ENCODE measurements around the gene DCANP1.
A peak's percentile ranks its signal among the peaks of the same experiment; 100 is the strongest.

Gene DCANP1

DNA sequence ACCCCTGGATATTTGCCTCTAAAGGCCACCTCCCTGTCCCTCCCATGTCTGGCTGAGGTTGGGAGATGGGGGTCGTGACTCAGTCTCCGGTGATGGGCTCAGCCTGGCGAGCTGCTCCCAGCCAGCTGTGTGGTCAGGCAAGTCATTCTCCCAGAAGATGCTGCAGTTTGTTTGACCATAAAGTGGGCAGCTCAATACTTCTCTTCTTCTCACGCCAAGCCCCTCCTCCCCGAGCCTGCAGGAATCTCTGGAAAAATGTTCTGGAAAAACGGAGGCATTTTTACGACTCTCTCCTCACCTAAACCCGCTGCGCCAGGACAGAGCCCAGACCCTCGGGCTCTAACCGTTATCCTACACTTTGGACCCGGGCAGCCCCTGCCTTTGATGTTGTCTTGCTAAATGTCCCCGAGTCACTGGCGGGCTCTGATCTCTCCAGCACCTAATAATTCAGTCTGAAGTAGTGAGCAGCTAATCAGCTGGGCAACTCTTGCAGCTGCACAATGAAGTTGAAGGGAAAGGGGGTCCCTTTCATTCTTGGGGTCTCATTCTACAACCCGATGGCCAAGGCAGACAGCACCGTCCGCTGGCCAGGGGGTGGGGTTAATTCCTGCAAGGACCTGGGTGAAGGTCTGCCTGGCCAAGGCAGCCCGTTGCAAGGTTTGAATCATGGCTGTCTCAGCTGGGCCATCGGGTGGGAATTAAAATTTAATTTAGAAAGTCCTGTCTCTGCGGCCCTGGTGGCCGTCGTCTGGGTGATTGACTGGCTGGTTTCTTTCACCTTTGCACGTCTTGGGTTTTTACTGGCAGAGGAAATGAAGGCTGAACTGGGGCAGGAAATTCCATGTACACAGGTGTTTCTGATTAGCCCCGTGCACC, 12.3 kb downstream of the DCANP1 start:
- Mint-ChIP-seq H3K9me3 (no peaks in the 10 kb centered on the region), H3K27me3 (peaks cover 2% of the 10 kb centered on the region), H3K36me3 (ENCODE audit: low read depth) (no peaks in the 10 kb centered on the region), H3K4me1 (no peaks in the 10 kb centered on the region), H3K4me3 (no peak overlapping the region), H3K27ac (no peak overlapping the region)
- DNase-seq (no peak), ATAC-seq (no peak)

GRCh38 chr5:135433681-135434426, 13.3 kb downstream of the DCANP1 start:
- no peak for ATAC-seq
- Mint-ChIP-seq H3K27ac (no peak overlapping the region), H3K9me3 (peaks cover 2% of the 10 kb centered on the region), H3K4me3 (no peak overlapping the region), H3K27me3 (peaks cover 2% of the 10 kb centered on the region), H3K36me3 (ENCODE audit: low read depth) (no peaks in the 10 kb centered on the region), H3K4me1 (no peaks in the 10 kb centered on the region)
- no peak for DNase-seq

DNA sequence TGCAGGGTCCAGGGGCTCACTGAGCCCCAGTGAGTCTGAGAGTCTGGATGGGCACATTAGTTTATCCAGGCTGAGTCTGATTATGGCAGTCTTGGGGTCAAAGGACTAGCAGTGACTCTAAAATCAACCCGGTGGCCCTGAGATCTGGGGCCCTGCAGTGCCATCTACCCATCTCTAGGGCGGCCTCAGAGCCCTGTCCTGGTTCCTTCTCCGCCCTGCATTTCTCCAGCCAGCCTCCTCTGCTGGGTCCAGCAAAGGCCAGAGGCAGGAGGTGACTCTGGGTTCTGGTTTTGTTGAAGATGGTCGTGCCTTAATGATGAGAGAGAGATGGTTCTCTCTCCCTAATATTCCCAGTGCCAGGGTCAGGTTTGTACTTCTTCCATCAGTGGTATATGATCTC, 15.0 kb downstream of the DCANP1 start:
- peaks cover 4% of the 10 kb centered on the region for H3K27me3 Mint-ChIP-seq
- peaks cover 7% of the 10 kb centered on the region for H3K9me3 Mint-ChIP-seq
- no peak for DNase-seq
- no peaks in the 10 kb centered on the region for H3K4me1 Mint-ChIP-seq
- no peak overlapping the region for H3K27ac Mint-ChIP-seq
- no peaks in the 10 kb centered on the region for H3K36me3 Mint-ChIP-seq (ENCODE audit: low read depth)
- no peak for ATAC-seq
- no peak overlapping the region for H3K4me3 Mint-ChIP-seq

DNA sequence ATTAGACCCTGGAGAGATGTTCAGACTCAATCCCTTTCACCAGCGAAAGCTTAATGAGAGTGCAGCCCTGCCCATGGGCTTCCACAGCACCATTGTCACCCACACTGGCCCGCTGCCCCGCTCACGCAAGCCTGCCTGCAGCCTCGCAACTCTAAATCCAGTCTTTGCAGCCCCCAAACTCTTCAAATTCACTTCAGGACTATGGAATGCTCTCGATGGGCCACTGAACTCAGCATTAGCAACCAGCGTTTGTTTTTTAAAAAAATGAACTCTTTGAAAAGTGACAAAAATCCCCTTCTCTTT, 17.1 kb downstream of the DCANP1 start:
- H3K4me3 Mint-ChIP-seq, result no peak overlapping the region
- peaks cover 2% of the 10 kb centered on the region for H3K4me1 Mint-ChIP-seq
- H3K9me3 Mint-ChIP-seq, result peaks cover 7% of the 10 kb centered on the region
- no peaks in the 10 kb centered on the region for H3K36me3 Mint-ChIP-seq (ENCODE audit: low read depth)
- DNase-seq, result no peak
- ATAC-seq, result no peak
- H3K27me3 Mint-ChIP-seq, result peaks cover 4% of the 10 kb centered on the region
- H3K27ac Mint-ChIP-seq, result no peak overlapping the region

DNA sequence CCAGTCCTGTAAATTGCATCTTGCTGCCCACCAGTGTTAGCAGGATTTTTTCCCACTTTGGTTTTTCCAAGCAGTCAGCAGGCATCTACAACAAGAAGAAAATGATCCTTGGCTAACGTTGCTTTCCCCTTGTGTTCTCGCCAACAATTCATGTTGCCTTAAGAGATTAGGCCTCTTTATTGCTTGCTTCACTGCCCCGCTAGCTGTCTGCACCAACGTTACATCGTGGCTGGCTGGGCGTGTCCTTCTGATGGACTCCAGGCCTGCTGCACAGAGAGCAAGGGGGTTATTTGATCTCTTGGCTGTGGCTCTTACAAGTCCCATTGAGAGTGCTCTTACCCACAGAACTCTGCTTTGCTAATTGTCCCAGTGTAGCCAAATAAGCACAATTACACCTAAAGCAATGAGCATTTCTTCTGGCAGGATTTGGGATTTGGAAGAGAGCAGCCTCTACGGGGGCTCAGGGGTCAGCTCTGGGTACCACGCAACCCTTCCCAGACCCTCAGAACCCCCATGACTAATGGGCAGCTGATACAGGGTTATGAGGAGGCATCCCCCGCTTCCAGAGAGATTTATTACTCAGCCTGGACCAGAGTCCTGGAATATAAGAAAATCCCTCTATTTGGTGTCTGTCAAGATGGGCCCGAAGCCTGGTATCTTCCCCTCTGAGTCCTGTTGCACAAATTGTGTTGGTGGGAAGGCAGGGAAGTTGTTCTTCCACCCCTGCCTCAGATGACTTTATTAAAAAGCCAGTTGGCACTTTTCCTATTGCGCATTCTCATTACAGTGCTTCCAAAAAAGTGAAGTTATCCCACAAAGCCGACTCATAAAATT, 17.6 kb downstream of the DCANP1 start:
- Mint-ChIP-seq H3K4me1 (peaks cover 2% of the 10 kb centered on the region), H3K36me3 (ENCODE audit: low read depth) (no peaks in the 10 kb centered on the region), H3K9me3 (peaks cover 7% of the 10 kb centered on the region), H3K27me3 (peaks cover 4% of the 10 kb centered on the region), H3K27ac (no peak overlapping the region), H3K4me3 (no peak overlapping the region)
- ATAC-seq (no peak), DNase-seq (no peak)

GRCh38 chr5:135428586-135428985, 18.6 kb downstream of the DCANP1 start:
- DNase-seq (no peak), ATAC-seq (no peak)
- Mint-ChIP-seq H3K36me3 (ENCODE audit: low read depth) (no peaks in the 10 kb centered on the region), H3K9me3 (peaks cover 7% of the 10 kb centered on the region), H3K4me1 (peaks cover 2% of the 10 kb centered on the region), H3K27me3 (peaks cover 4% of the 10 kb centered on the region), H3K4me3 (no peak overlapping the region), H3K27ac (no peak overlapping the region)

GRCh38 chr5:135426102-135427082, 20.8 kb downstream of the DCANP1 start:
- Mint-ChIP-seq H3K4me3 (no peak overlapping the region), H3K27ac (no peak overlapping the region), H3K9me3 (peaks cover 7% of the 10 kb centered on the region), H3K4me1 (peaks cover 2% of the 10 kb centered on the region), H3K36me3 (ENCODE audit: low read depth) (no peaks in the 10 kb centered on the region), H3K27me3 (peaks cover 6% of the 10 kb centered on the region)
- ATAC-seq (peak; percentile 83), DNase-seq (no peak)

DNA sequence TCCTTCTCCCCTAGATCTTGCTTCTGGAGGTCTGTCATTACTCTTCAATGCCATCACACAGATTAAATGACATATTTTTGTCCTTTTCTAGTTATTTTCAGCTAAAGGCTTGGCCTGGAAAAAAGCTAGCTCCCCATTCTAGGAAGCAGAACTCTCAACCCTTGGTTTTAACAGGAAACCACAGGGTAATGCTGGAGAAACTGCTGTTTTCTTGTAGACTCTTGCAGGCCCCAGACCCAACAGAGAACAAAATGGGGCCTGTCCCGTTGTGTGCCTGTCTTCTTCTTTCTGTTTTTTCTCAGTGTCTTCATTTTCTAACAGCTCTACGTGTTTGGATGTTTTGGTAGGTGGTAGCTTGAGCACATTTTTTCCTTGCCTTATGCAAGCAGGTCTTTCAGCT, 21.5 kb downstream of the DCANP1 start:
- no peak for DNase-seq
- H3K4me3 Mint-ChIP-seq, result no peak overlapping the region
- no peak for ATAC-seq
- H3K27me3 Mint-ChIP-seq, result peaks cover 10% of the 10 kb centered on the region
- no peaks in the 10 kb centered on the region for H3K36me3 Mint-ChIP-seq (ENCODE audit: low read depth)
- H3K9me3 Mint-ChIP-seq, result peaks cover 7% of the 10 kb centered on the region
- no peak overlapping the region for H3K27ac Mint-ChIP-seq
- peaks cover 2% of the 10 kb centered on the region for H3K4me1 Mint-ChIP-seq

DNA sequence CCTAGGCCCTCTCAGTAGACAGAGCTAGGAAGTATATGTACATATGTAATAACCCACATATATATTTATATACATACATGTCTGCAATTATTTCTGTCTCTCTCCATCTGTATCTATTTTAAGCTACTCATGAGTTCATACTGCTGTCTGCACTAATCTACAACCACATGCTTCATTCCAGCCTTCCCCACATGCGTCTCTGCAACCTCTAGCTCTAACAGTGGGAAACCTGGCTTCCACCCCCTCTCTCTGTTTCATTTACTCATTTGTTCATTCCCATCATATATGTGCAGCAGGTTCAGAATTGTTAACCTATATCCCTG, 23.3 kb downstream of the DCANP1 start:
- Mint-ChIP-seq H3K27ac (no peak overlapping the region), H3K4me1 (peaks cover 2% of the 10 kb centered on the region), H3K27me3 (peaks cover 22% of the 10 kb centered on the region), H3K4me3 (no peak overlapping the region), H3K36me3 (ENCODE audit: low read depth) (peaks cover 4% of the 10 kb centered on the region), H3K9me3 (peaks cover 12% of the 10 kb centered on the region)
- no peak for DNase-seq
- ATAC-seq, result no peak

DNA sequence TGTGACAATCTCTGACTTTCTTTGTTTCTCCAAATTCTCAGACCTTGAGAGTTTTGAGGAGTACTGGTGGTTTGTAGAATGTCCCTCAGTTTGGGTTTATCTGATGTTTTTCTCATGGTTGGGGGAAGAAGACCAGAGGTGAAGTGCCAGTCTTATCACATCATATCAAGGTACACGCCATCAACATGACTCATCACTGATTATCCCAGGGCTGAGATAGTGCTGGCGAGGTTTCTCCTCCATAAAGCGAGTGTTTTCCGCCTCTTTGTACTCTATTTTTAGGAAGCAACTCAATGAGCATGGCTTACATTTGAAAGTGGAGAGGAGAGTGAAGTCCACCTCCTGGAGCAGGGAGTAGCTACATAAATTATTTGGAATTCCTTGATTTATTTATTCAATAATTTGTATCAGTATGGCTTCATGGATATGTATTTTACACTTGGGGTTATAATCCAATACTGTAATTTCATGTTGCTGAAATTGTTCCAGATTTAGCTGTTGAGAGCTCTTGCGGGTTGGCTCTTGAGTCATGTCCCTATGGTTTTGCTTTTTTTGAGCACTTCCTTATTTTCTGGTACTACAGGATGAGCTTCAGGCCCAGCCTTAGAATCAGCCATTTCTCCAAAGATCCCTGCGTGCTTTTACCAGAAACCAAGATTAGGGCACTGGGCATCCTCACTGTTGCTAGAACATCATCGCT, 23.9 kb downstream of the DCANP1 start:
- Mint-ChIP-seq H3K4me1 (peaks cover 2% of the 10 kb centered on the region), H3K9me3 (peaks cover 7% of the 10 kb centered on the region), H3K36me3 (ENCODE audit: low read depth) (peaks cover 4% of the 10 kb centered on the region), H3K27me3 (peaks cover 26% of the 10 kb centered on the region), H3K27ac (no peak overlapping the region), H3K4me3 (no peak overlapping the region)
- ATAC-seq (no peak), DNase-seq (no peak)

DNA sequence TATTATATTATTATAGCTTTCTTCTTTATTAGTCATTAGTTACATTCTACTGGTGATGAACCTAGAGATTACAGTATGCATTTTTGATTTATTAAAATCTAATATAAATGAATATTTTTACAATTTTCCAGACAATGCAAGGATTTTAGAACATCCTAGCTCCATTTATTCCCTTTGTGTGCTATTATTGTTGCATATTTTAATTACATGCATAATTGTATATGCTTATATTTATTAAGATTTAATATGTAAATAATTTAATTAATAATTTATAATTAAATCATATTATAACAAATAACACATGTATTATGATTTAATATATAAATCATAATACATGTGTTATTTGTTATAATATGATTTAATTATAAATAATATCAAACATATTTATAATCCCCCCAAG, 24.7 kb downstream of the DCANP1 start:
- peaks cover 4% of the 10 kb centered on the region for H3K36me3 Mint-ChIP-seq (ENCODE audit: low read depth)
- H3K4me3 Mint-ChIP-seq, result no peak overlapping the region
- H3K27ac Mint-ChIP-seq, result no peak overlapping the region
- peaks cover 7% of the 10 kb centered on the region for H3K9me3 Mint-ChIP-seq
- peaks cover 2% of the 10 kb centered on the region for H3K4me1 Mint-ChIP-seq
- DNase-seq, result no peak
- ATAC-seq, result no peak
- H3K27me3 Mint-ChIP-seq, result peaks cover 28% of the 10 kb centered on the region

DNA sequence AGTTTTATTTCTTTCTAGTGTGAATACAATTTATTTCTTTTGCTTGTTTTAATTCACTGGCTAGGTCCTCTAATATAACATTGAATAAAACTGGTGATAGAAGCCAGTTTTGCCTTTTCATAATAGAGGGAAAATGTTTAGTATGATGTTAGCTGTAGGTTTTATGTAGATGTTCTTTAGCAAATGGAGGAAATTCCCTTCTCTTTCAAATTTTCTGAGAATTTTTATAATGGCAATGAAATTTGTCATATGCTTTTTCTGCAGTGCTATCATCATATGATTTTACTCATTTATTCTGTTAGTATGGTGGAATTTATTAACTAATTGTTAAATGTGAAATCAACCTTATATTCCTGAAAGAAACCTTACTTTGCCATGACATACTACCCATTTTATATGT, 30.1 kb downstream of the DCANP1 start:
- Mint-ChIP-seq H3K27me3 (peaks cover 35% of the 10 kb centered on the region), H3K9me3 (peaks cover 7% of the 10 kb centered on the region), H3K4me3 (no peak overlapping the region), H3K36me3 (ENCODE audit: low read depth) (peaks cover 4% of the 10 kb centered on the region), H3K27ac (no peak overlapping the region), H3K4me1 (no peaks in the 10 kb centered on the region)
- ATAC-seq (no peak), DNase-seq (no peak)

DNA sequence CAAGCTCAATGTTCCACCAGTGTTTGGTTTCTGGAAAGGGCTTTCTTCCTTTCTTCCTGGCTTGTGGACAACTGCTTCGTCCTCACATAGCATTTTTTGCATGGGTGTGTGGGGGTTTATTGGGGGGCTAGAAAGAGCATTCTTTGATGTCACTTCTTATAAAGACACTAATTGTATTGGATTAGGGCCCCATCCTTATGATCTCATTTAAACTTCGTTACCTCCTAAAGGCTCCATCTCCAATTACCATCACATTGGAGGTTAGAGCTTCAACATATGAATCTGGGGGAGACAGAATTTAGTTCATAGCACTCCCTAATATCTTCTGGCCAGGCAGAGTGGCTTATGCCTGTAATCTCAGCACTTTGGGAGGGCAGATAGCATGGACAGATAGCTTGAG, 42.1 kb downstream of the DCANP1 start:
- DNase-seq (no peak), ATAC-seq (no peak)
- no peak overlapping the region for H3K4me3 Mint-ChIP-seq
- peaks cover 7% of the 10 kb centered on the region for H3K4me1 Mint-ChIP-seq
- H3K9me3 Mint-ChIP-seq, result no peaks in the 10 kb centered on the region
- no peak overlapping the region for H3K27ac Mint-ChIP-seq
- no peaks in the 10 kb centered on the region for H3K36me3 Mint-ChIP-seq (ENCODE audit: low read depth)
- H3K27me3 Mint-ChIP-seq, result peaks cover 7% of the 10 kb centered on the region
